Colonic mucosa (tissue), 4 donors: Measurements from ENCODE around the gene RAD51B. TPM values are rescaled to one million over a fixed set of nuclear protein-coding genes. Genes with fewer than 3 reads are reported as not detected.

Experiments
- DNase-seq: peaks from one replicate; pipeline ENCODE4 v3.0.0-alpha.2; 2020
- H3K27ac ChIP-seq: fragments of 200-600 bp; one replicate; pipeline ENCODE4 v1.8.0; 2021
- H3K27me3 ChIP-seq: fragments of 200-600 bp; one replicate; pipeline ENCODE4 v1.8.0; 2021
- H3K36me3 ChIP-seq: fragments of 200-600 bp; one replicate; pipeline ENCODE4 v1.8.0; 2021
- H3K4me1 ChIP-seq: fragments of 200-600 bp; one replicate; pipeline ENCODE4 v1.8.0; 2021; ENCODE audit warnings: mild to moderate bottlenecking
- H3K4me3 ChIP-seq: fragments of 200-600 bp; one replicate; pipeline ENCODE4 v1.8.0; 2021
- H3K9ac ChIP-seq, 2 donors: one replicate each; pipeline ENCODE4 v1.7.0; 2013; ENCODE audit warnings: control low read depth in 2 of 2, low read depth in 2 of 2, low read length in 2 of 2
- H3K9me3 ChIP-seq: fragments of 200-600 bp; one replicate; pipeline ENCODE4 v1.8.0; 2021
- intact Hi-C: fragments of 100-400 bp; cut with DNase I; formaldehyde crosslinking; loops from one replicate; pipeline ENCODE4 v1.14.1; 2022
- total RNA-seq, 2 donors: library from RNA; stranded (reverse); fragmentation: NEBNext Ultra II Directional in 1 of 2; extraction: Animal tissue kit (Norgen Biotek cat#: 25700) in 1 of 2; gene quantifications; one replicate each; pipeline ENCODE4 v1.2.1, GENCODE V29; 2021
- TF ChIP-seq, protein P1 (sequence below): fragments of 200-600 bp; IDR thresholded peaks from one replicate; pipeline ENCODE4 v1.8.0; 2022; ENCODE audit warnings: antibody characterized with exemption, mild to moderate bottlenecking
- donor health status: healthy.
- donor health status: DM: no; HTN: no; CAD: no.
- donor health status: DM: no; HTN: no; CAD: no.

RAD51B gene
- total RNA-seq, 2 donors from 2014 or later = 12.7 to 22.0 TPM

- no peaks in the 10 kb centered on the region for H3K4me1 ChIP-seq
- no peak for DNase-seq
- TF ChIP-seq, protein P1, sequence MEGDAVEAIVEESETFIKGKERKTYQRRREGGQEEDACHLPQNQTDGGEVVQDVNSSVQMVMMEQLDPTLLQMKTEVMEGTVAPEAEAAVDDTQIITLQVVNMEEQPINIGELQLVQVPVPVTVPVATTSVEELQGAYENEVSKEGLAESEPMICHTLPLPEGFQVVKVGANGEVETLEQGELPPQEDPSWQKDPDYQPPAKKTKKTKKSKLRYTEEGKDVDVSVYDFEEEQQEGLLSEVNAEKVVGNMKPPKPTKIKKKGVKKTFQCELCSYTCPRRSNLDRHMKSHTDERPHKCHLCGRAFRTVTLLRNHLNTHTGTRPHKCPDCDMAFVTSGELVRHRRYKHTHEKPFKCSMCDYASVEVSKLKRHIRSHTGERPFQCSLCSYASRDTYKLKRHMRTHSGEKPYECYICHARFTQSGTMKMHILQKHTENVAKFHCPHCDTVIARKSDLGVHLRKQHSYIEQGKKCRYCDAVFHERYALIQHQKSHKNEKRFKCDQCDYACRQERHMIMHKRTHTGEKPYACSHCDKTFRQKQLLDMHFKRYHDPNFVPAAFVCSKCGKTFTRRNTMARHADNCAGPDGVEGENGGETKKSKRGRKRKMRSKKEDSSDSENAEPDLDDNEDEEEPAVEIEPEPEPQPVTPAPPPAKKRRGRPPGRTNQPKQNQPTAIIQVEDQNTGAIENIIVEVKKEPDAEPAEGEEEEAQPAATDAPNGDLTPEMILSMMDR = no peak
- H3K9ac ChIP-seq = no peak overlapping the region
- no peaks in the 10 kb centered on the region for H3K27me3 ChIP-seq
- no peaks in the 10 kb centered on the region for H3K9me3 ChIP-seq
- no peaks in the 10 kb centered on the region for H3K36me3 ChIP-seq
- H3K4me3 ChIP-seq = no peak overlapping the region
- no peak overlapping the region for H3K27ac ChIP-seq
- intact Hi-C loops = no loop called here
Observed at GRCh38 chr14:68447581-68448251, 628.1 kb downstream of the RAD51B start.

DNA sequence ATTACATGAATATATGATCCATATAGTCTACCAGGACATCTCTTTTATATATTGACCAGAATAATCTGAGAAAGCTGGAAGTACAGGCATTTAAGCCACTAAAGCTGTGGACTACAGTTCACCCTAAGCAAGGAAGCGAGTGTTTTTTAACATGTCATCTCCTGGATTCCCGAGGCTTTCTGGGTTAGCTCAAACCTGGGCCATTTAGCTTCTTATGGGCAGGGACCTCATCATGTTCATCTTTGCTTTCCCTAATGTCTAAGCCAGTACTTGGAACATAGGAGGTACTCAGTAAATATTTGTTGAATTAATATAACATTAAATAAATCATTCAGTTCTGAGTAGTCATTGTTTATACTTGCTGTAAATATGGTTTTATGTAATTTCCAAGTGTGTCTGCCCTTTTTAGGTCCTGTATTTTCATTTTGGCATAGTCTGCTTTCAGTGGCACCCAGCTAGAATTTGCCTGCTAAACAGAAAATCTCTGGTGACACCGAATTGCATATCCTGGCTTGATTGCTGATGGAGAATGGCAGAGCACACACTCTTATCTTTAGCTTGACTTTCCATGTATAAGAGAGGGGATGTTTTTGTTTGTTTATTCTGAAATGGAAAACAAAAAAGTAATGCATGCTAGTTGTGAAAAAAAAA is 628.8 kb downstream of the RAD51B start:
- Histone ChIP-seq H3K4me3 (no peak overlapping the region), H3K9ac (no peak overlapping the region), H3K36me3 (no peaks in the 10 kb centered on the region), H3K4me1 (no peaks in the 10 kb centered on the region), H3K9me3 (no peaks in the 10 kb centered on the region), H3K27me3 (no peaks in the 10 kb centered on the region), H3K27ac (no peak overlapping the region)
- intact Hi-C loops = no loop called here
- TF ChIP-seq, protein P1 = no peak
- no peak for DNase-seq

- H3K9ac ChIP-seq = no peak overlapping the region
- no peaks in the 10 kb centered on the region for H3K27me3 ChIP-seq
- DNase-seq = no peak
- H3K27ac ChIP-seq = no peak overlapping the region
- no peak overlapping the region for H3K4me3 ChIP-seq
- TF ChIP-seq, protein P1 = no peak
- H3K9me3 ChIP-seq = no peaks in the 10 kb centered on the region
- intact Hi-C loops = no loop called here
- no peaks in the 10 kb centered on the region for H3K4me1 ChIP-seq
- H3K36me3 ChIP-seq = no peaks in the 10 kb centered on the region
Observed at GRCh38 chr14:68449561-68450181, 630.1 kb downstream of the RAD51B start.

DNA sequence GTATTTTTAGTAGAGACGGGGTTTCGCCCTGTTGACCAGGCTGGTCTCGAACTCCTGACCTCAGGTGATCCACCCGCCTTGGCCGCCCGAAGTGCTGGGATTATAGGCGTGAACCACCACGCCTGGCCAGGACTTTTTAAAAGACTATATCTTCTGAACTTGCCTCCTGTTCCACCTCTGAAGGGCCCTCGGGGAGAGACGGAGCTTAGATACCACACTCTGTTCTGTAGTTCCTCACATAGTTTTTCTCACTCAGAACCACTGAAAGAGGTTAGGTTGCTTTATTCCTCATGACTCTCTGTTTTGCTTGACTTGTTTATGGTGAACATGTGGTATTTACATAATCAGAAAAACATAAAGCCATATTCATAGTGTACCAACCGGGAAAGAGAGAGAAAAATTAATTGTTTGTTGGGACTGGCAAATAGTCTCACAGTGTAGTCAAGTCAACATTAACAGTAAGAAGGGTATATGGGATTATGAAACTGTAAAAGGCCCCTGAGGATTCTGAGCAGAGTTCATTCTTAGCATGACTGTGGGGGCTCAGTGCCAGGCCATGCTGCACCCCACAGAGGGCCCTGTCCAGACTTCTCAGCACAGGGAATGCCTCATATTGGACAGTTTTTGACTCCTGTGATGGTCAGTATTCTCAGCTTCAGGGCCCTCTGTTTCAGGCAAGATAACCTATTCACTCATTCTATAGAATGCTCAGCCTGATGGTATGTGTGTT is 631.0 kb downstream of the RAD51B start:
- TF ChIP-seq, protein P1 = no peak

DNA sequence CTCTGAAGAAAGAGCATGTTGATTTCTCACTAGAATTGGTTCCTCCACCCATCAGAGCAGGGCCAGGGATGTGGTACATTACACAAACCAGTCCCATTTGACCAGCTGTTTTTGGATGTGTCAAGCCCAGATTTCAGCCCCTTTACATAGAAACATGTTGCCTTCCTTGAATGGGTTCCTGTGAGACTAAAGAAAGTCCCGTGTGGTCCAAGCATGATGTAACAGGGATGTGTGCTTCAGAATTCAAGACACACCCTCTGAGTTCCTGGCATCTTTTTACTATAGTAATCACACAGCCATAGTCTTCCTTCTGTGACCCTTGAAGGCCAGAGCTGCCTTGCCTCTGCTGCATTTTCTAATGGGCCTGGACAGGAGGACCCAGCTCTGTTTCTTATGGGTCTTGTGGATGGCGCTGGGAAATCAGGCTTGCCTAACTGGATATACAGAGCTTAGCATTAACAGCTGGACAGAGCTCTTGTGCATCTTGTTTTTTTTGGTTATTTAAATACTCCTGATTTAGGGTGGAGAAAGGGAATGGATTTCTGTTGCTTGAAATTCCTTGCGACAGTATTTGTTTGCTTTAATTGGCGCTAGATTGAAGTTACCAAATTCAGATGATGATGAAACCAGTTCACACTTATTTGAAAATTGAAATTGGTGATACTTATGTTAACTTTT is 632.3 kb downstream of the RAD51B start:
- Histone ChIP-seq H3K9ac (no peak overlapping the region), H3K4me3 (no peak overlapping the region), H3K9me3 (no peaks in the 10 kb centered on the region), H3K27me3 (no peaks in the 10 kb centered on the region), H3K27ac (no peak overlapping the region), H3K4me1 (no peaks in the 10 kb centered on the region), H3K36me3 (no peaks in the 10 kb centered on the region)
- intact Hi-C loops = no loop called here
- no peak for DNase-seq
- TF ChIP-seq, protein P1 = no peak

More for the DNA sequence above, 631.0 kb downstream of the RAD51B start:
- DNase-seq = no peak
- Histone ChIP-seq H3K4me3 (no peak overlapping the region), H3K9ac (no peak overlapping the region), H3K27me3 (no peaks in the 10 kb centered on the region), H3K4me1 (no peaks in the 10 kb centered on the region), H3K27ac (no peak overlapping the region), H3K36me3 (no peaks in the 10 kb centered on the region), H3K9me3 (no peaks in the 10 kb centered on the region)
- intact Hi-C loops = no loop called here
